Osteoblast (primary cell): ENCODE results near the gene MRAP. TPM values are rescaled to one million over a fixed set of nuclear protein-coding genes. Genes with fewer than 3 reads are reported as not detected.
"Not testable (repeated sequence)": the region's sequence is repeated elsewhere in the genome, so short reads cannot be mapped to it uniquely, and the experiment has no call there.

Experiments
- DNase-seq: peaks from one replicate; pipeline ENCODE4 v3.0.0; 2011; ENCODE audit warnings: low spot score, mixed read lengths; ENCODE audit not compliant: insufficient read length; ENCODE audit errors: missing footprints
- H2AFZ ChIP-seq: 2 replicates; pipeline ENCODE4 v1.6.0; 2011; ENCODE audit warnings: mild to moderate bottlenecking, low read length
- H3K27ac ChIP-seq: 2 replicates; pipeline ENCODE4 v1.5.1; 2011; ENCODE audit warnings: mild to moderate bottlenecking, low read depth, low read length, moderate library complexity
- H3K27me3 ChIP-seq: 2 replicates; pipeline ENCODE4 v1.6.0; 2012; ENCODE audit warnings: mild to moderate bottlenecking, control low read depth, inconsistent platforms, low read length, moderate library complexity; ENCODE audit not compliant: insufficient read depth
- H3K36me3 ChIP-seq: 2 replicates; pipeline ENCODE4 v1.5.1; 2011; ENCODE audit warnings: mild to moderate bottlenecking, low read length, control low read depth, moderate library complexity; ENCODE audit not compliant: insufficient read depth
- H3K4me1 ChIP-seq: 2 replicates; pipeline ENCODE4 v1.5.1; 2011; ENCODE audit warnings: mild to moderate bottlenecking, low read length, control low read depth, moderate library complexity; ENCODE audit not compliant: insufficient read depth
- H3K4me2 ChIP-seq: 2 replicates; pipeline ENCODE4 v1.6.0; 2011; ENCODE audit warnings: mild to moderate bottlenecking, low read length; ENCODE audit not compliant: insufficient read depth
- H3K4me3 ChIP-seq: fragments of 200-600 bp; sonication (generic); 3 replicates; pipeline ENCODE4 v1.5.1; 2012; ENCODE audit warnings: mild to moderate bottlenecking, low read length, inconsistent platforms; ENCODE audit not compliant: insufficient read depth
- H3K79me2 ChIP-seq: 2 replicates; pipeline ENCODE4 v1.6.0; 2012; ENCODE audit warnings: mild to moderate bottlenecking, low read length, control low read depth, inconsistent platforms; ENCODE audit not compliant: insufficient read depth
- H3K9me3 ChIP-seq: 2 replicates; pipeline ENCODE4 v1.5.1; 2011; ENCODE audit warnings: low read depth, low read length, control low read depth
- H4K20me1 ChIP-seq: 2 replicates; pipeline ENCODE4 v1.6.0; 2012; ENCODE audit warnings: mild to moderate bottlenecking, low read length, control low read depth; ENCODE audit not compliant: insufficient read depth
- total RNA-seq: library from RNA; depleted of rRNA; stranded (reverse); fragments of >200 nt; gene quantifications from 2 replicates; pipeline ENCODE4 v1.2.3, GENCODE V29; 2012
- TF ChIP-seq, protein P1 (sequence below): IDR thresholded peaks from 2 replicates; pipeline ENCODE4 v1.5.1; 2011; ENCODE audit warnings: mild to moderate bottlenecking, low read depth, low read length, moderate library complexity; ENCODE audit errors: extremely low read depth

The MRAP gene
- total RNA-seq, 1 donor = 0.72 TPM

DNA sequence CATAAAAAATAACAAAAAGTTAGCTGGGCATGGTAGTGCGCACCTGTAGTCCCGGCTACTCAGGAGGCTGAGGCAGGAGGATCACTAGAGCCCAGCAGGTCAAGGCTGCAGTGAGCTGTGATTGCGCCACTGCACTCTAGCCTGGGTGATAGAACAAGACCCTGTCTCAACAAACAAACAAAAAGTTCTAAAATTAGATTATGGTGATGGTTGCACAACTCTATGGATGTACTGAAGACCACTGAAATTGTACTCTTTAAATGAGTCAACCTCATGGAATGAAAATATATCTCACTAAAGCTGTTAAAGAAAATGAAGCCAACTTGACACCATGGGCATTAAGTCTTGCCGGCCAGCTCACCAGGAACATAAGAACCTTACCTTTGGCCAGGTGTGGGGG, 9.1 kb downstream of the MRAP start:
- Histone ChIP-seq H3K4me3 (no peak overlapping the region), H3K9me3 (no peaks in the 10 kb centered on the region), H3K36me3 (peaks cover 25% of the 10 kb centered on the region), H3K4me2 (no peak overlapping the region), H3K27ac (no peak overlapping the region), H4K20me1 (peaks cover 3% of the 10 kb centered on the region), H3K27me3 (no peaks in the 10 kb centered on the region), H2AFZ (no peak overlapping the region), H3K4me1 (no peaks in the 10 kb centered on the region), H3K79me2 (peaks cover 7% of the 10 kb centered on the region)
- DNase-seq = peak; percentile 68
- TF ChIP-seq, protein P1, sequence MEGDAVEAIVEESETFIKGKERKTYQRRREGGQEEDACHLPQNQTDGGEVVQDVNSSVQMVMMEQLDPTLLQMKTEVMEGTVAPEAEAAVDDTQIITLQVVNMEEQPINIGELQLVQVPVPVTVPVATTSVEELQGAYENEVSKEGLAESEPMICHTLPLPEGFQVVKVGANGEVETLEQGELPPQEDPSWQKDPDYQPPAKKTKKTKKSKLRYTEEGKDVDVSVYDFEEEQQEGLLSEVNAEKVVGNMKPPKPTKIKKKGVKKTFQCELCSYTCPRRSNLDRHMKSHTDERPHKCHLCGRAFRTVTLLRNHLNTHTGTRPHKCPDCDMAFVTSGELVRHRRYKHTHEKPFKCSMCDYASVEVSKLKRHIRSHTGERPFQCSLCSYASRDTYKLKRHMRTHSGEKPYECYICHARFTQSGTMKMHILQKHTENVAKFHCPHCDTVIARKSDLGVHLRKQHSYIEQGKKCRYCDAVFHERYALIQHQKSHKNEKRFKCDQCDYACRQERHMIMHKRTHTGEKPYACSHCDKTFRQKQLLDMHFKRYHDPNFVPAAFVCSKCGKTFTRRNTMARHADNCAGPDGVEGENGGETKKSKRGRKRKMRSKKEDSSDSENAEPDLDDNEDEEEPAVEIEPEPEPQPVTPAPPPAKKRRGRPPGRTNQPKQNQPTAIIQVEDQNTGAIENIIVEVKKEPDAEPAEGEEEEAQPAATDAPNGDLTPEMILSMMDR = no peak

- H3K27me3 ChIP-seq = no peaks in the 10 kb centered on the region
- no peaks in the 10 kb centered on the region for H3K4me1 ChIP-seq
- peaks cover 13% of the 10 kb centered on the region for H3K79me2 ChIP-seq
- no peaks in the 10 kb centered on the region for H3K9me3 ChIP-seq
- H4K20me1 ChIP-seq = peaks cover 3% of the 10 kb centered on the region
- no peak overlapping the region for H3K4me3 ChIP-seq
- H3K36me3 ChIP-seq = peaks cover 34% of the 10 kb centered on the region
- no peak overlapping the region for H2AFZ ChIP-seq
- H3K4me2 ChIP-seq = no peak overlapping the region
- DNase-seq = no peak
- TF ChIP-seq, protein P1 = no peak
- no peak overlapping the region for H3K27ac ChIP-seq
Observed at GRCh38 chr21:32308696-32309095, 10.0 kb downstream of the MRAP start.

- no peaks in the 10 kb centered on the region for H3K27me3 ChIP-seq
- H3K4me2 ChIP-seq = no peak overlapping the region
- H3K4me3 ChIP-seq = no peak overlapping the region
- TF ChIP-seq, protein P1 = no peak
- H3K79me2 ChIP-seq = peaks cover 18% of the 10 kb centered on the region
- no peaks in the 10 kb centered on the region for H3K4me1 ChIP-seq
- peaks cover 5% of the 10 kb centered on the region for H4K20me1 ChIP-seq
- peak; percentile 68 for DNase-seq
- H2AFZ ChIP-seq = no peak overlapping the region
- peaks cover 47% of the 10 kb centered on the region for H3K36me3 ChIP-seq
- no peak overlapping the region for H3K27ac ChIP-seq
- no peaks in the 10 kb centered on the region for H3K9me3 ChIP-seq
Observed at GRCh38 chr21:32309906-32310460, 11.3 kb downstream of the MRAP start.

DNA sequence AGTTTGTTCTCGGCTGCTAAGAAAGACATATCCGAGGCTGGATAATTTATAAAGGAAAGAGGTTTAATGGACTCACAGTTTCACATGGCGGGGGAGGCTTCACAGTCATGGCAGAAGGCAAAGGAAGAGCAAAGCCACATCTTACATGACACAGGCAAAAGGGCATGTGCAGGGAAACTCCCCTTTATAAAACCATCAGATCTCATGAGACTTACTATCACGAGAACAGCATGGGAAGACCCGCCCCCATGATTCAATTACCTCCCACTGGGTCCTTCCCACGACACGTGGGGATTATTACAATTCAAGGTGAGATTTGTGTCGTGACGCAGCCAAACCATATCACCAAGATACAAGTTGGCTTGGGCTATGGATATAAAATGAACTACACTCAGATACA, 12.3 kb downstream of the MRAP start:
- H3K9me3 ChIP-seq, H3K4me2 ChIP-seq, H3K27ac ChIP-seq, DNase-seq, H3K4me1 ChIP-seq, H4K20me1 ChIP-seq, H2AFZ ChIP-seq, H3K4me3 ChIP-seq, H3K27me3 ChIP-seq: not testable (repeated sequence)
- Histone ChIP-seq H3K36me3 (peaks cover 52% of the 10 kb centered on the region), H3K79me2 (peaks cover 24% of the 10 kb centered on the region)
